Mucosa of descending colon (tissue), 3 donors: ENCODE data around the gene PHC2. TPM values are rescaled to one million over a fixed set of nuclear protein-coding genes. Genes with fewer than 3 reads are reported as not detected.

Experiments
- ATAC-seq: fragments of 200-7000 bp; cut with Tn5 transposase; one replicate; pipeline ENCODE4 v1.9.1; 2020; ENCODE audit warnings: mild to moderate bottlenecking, moderate library complexity
- DNase-seq, 3 donors: peaks; one replicate each; pipeline ENCODE4 v3.0.0-alpha.2; 2020
- H3K36me3 ChIP-seq: fragments of 200-600 bp; one replicate; pipeline ENCODE4 v1.8.0; 2021; ENCODE audit warnings: low read depth, mild to moderate bottlenecking
- H3K4me1 ChIP-seq: fragments of 200-600 bp; one replicate; pipeline ENCODE4 v1.8.0; 2021; ENCODE audit warnings: low read depth, mild to moderate bottlenecking
- H3K4me3 ChIP-seq: fragments of 200-600 bp; one replicate; pipeline ENCODE4 v1.8.0; 2021; ENCODE audit warnings: mild to moderate bottlenecking
- H3K9me3 ChIP-seq: fragments of 200-600 bp; one replicate; pipeline ENCODE4 v1.8.0; 2021; ENCODE audit warnings: mild to moderate bottlenecking
- CTCF ChIP-seq: fragments of 200-600 bp; IDR thresholded peaks from one replicate; pipeline ENCODE4 v1.8.0; 2022; ENCODE audit warnings: antibody characterized with exemption, mild to moderate bottlenecking
- intact Hi-C, 2 donors: fragments of 100-400 bp; cut with DNase I in 1 of 2; cut with micrococcal nuclease in 1 of 2; formaldehyde crosslinking; loops; one replicate each; pipeline versions ENCODE4 v1.11.0 to v1.11.1; 2022; cut with DNase I, micrococcal nuclease
- total RNA-seq, 3 donors: library from RNA; stranded (reverse); fragmentation: NEBNext Ultra II Directional in 2 of 3; extraction: Animal tissue kit (Norgen Biotek cat#: 25700) in 2 of 3; gene quantifications; one replicate each; pipeline versions ENCODE4 v1.2.1 to v1.2.4, GENCODE V29; 2021 to 2023
- donor health status: DM: no; HTN: no; CAD: no; lungs with moderate emphysema.
- donor health status: DM: no; HTN: no; CAD: no.
- donor health status: DM: no; HTN: yes; CAD: no.

The PHC2 gene
- total RNA-seq, 3 donors from 2014 or later = 49.5 to 99.0 (median 60.5) TPM

GRCh38 chr1:33460947-33461629 lies 30.2 kb upstream of the PHC2 start:
- ATAC-seq = peak; percentile 63
- intact Hi-C loops = loop anchor here in 1 of 2 donors (10.0 kb wide), 1 partner anchor 86 kb away; no protein-coding TSS in a partner anchor
- no peaks in the 10 kb centered on the region for H3K4me1 ChIP-seq

GRCh38 chr1:33460144-33460543 lies 29.2 kb upstream of the PHC2 start:
- no peaks in the 10 kb centered on the region for H3K36me3 ChIP-seq
- no peak for TF ChIP-seq CTCF
- no peaks in the 10 kb centered on the region for H3K4me1 ChIP-seq
- ATAC-seq = no peak
- intact Hi-C loops = loop anchor here in 1 of 2 donors (10.0 kb wide), 1 partner anchor 85 kb away; no protein-coding TSS in a partner anchor
- no peak for DNase-seq
- no peak overlapping the region for H3K4me3 ChIP-seq
- no peaks in the 10 kb centered on the region for H3K9me3 ChIP-seq

More at GRCh38 chr1:33460947-33461629, 30.2 kb upstream of the PHC2 start:
- no peak for TF ChIP-seq CTCF
- DNase-seq = peak in 1 of 3 donors; percentile 35
- Histone ChIP-seq H3K36me3 (no peaks in the 10 kb centered on the region), H3K4me3 (no peak overlapping the region), H3K9me3 (no peaks in the 10 kb centered on the region)

GRCh38 chr1:33459691-33460090 lies 28.8 kb upstream of the PHC2 start:
- no peak for DNase-seq
- H3K4me3 ChIP-seq = no peak overlapping the region
- no peaks in the 10 kb centered on the region for H3K4me1 ChIP-seq
- no peak for TF ChIP-seq CTCF
- H3K9me3 ChIP-seq = no peaks in the 10 kb centered on the region
- no peak for ATAC-seq
- no peaks in the 10 kb centered on the region for H3K36me3 ChIP-seq
- intact Hi-C loops = loop anchor here in 1 of 2 donors (10.0 kb wide), 1 partner anchor 85 kb away; no protein-coding TSS in a partner anchor

GRCh38 chr1:33456502-33456886 lies 25.6 kb upstream of the PHC2 start:
- H3K9me3 ChIP-seq = no peaks in the 10 kb centered on the region
- no peak for ATAC-seq
- TF ChIP-seq CTCF = no peak
- H3K36me3 ChIP-seq = no peaks in the 10 kb centered on the region
- H3K4me3 ChIP-seq = no peak overlapping the region
- intact Hi-C loops = no loop called here
- no peaks in the 10 kb centered on the region for H3K4me1 ChIP-seq
- DNase-seq = no peak

- TF ChIP-seq CTCF = no peak
- H3K9me3 ChIP-seq = no peaks in the 10 kb centered on the region
- ATAC-seq (peak; percentile 79), DNase-seq (peak in 1 of 3 donors; percentile 51)
- no peak overlapping the region for H3K4me3 ChIP-seq
- H3K4me1 ChIP-seq = no peaks in the 10 kb centered on the region
- intact Hi-C loops = no loop called here
- H3K36me3 ChIP-seq = no peaks in the 10 kb centered on the region
Observed at GRCh38 chr1:33455539-33456501, 24.9 kb upstream of the PHC2 start.
